Esophagus muscularis mucosa (tissue), 4 donors: ENCODE measurements around the gene KLHL26. TPM values are rescaled to one million over a fixed set of nuclear protein-coding genes. Genes with fewer than 3 reads are reported as not detected.
"Not testable (repeated sequence)": the region's sequence is repeated elsewhere in the genome, so short reads cannot be mapped to it uniquely, and the experiment has no call there.

ENCODE experiments used
- DNase-seq: peaks from one replicate; pipeline ENCODE4 v3.0.0-alpha.2; 2017; ENCODE audit errors: extremely low spot score
- H3K27ac ChIP-seq, 4 donors: fragments of 200-600 bp; sonication (generic); replicated peaks in 1 of 4; 1 replicate in 3 of 4; 2 replicates in 1 of 4; pipeline ENCODE4 v1.5.1; 2016 to 2019; ENCODE audit warnings: mild to moderate bottlenecking in 1 of 4
- H3K27me3 ChIP-seq, 4 donors: fragments of 200-600 bp; sonication (generic); one replicate each; pipeline versions ENCODE4 v1.5.1 to v1.6.0; 2016 to 2019
- H3K36me3 ChIP-seq, 4 donors: fragments of 200-600 bp; sonication (generic); one replicate each; pipeline ENCODE4 v1.5.1; 2016 to 2019
- H3K4me1 ChIP-seq, 4 donors: fragments of 200-600 bp; sonication (generic); one replicate each; pipeline ENCODE4 v1.5.1; 2016 to 2019
- H3K4me3 ChIP-seq, 4 donors: fragments of 200-600 bp; sonication (generic); 1 replicate in 2 of 4; 2 replicates in 2 of 4; pipeline ENCODE4 v1.5.1; 2016 to 2019; ENCODE audit warnings: mild to moderate bottlenecking in 4 of 4, moderate library complexity in 1 of 4
- H3K9me3 ChIP-seq, 4 donors: fragments of 200-600 bp; sonication (generic); 1 replicate in 3 of 4; 2 replicates in 1 of 4; pipeline ENCODE4 v1.5.1; 2016 to 2019
- CTCF ChIP-seq, 3 experiments: fragments of 200-600 bp in 2 of 3; fragments of 450-650 bp in 1 of 3; sonication (generic) in 2 of 3; IDR thresholded peaks; one replicate each; pipeline ENCODE4 v1.5.1; 2017 to 2019; ENCODE audit warnings: antibody characterized with exemption in 3 of 3, mild to moderate bottlenecking in 2 of 3, moderate library complexity in 1 of 3
- EP300 ChIP-seq: sonication (generic); formaldehyde crosslinking; IDR thresholded peaks from one replicate; pipeline ENCODE4 v1.6.1; 2017; ENCODE audit warnings: antibody characterized with exemption
- POLR2A ChIP-seq: fragments of 450-650 bp; IDR thresholded peaks from one replicate; pipeline ENCODE4 v1.6.1; 2017; ENCODE audit warnings: antibody characterized with exemption, moderate library complexity, mild to moderate bottlenecking, low read depth
- POLR2AphosphoS5 ChIP-seq, 2 donors: sonication (generic); formaldehyde crosslinking; IDR thresholded peaks; one replicate each; pipeline ENCODE4 v1.6.1; 2017; ENCODE audit warnings: antibody characterized with exemption in 2 of 2
- WGBS: methylation state at CpG from one replicate; pipeline ENCODE4 v1.1.5; 2018; 5-methylcytosine and 5-hydroxymethylcytosine counted together
- intact Hi-C: fragments of 100-400 bp; cut with DNase I; formaldehyde crosslinking; loops from one replicate; pipeline ENCODE4 v1.15.1; 2023
- total RNA-seq, 4 donors: library from RNA; depleted of rRNA; stranded (reverse); fragments of >200 nt; gene quantifications; one replicate each; pipeline versions ENCODE4 v1.1.0 to v1.2.1, GENCODE V29; 2016

Gene KLHL26
- total RNA-seq, 4 donors from 2014 or later, result 9.1 to 19.0 (median 13.5) TPM

GRCh38 chr19:18596752-18597157, 40.1 kb upstream of the KLHL26 start:
- peaks cover 0 to 42% (median 8%) of the 10 kb centered on the region in 4 donors for H3K27me3 ChIP-seq
- TF ChIP-seq CTCF (IDR thresholded peaks at IDR 0.05) (no peak), POLR2AphosphoS5 (IDR thresholded peaks at IDR 0.05) (no peak), EP300 (no peak), POLR2A (no peak)
- intact Hi-C loops, result no loop called here
- peaks cover 0 to 6% (median 0%) of the 10 kb centered on the region in 4 donors for H3K36me3 ChIP-seq
- no peak for DNase-seq
- no peaks in the 10 kb centered on the region for H3K9me3 ChIP-seq
- H3K4me1 ChIP-seq, result peaks cover 17 to 22% (median 20%) of the 10 kb centered on the region in 4 donors
- 25% methylated on average over 11 of the region's 21 CpGs for WGBS
- no peak overlapping the region for H3K27ac ChIP-seq
- no peak overlapping the region for H3K4me3 ChIP-seq

- intact Hi-C loops, result no loop called here
- no peak for TF ChIP-seq POLR2AphosphoS5 (IDR thresholded peaks at IDR 0.05)
- Histone ChIP-seq H3K4me1 (peaks cover 17 to 22% (median 20%) of the 10 kb centered on the region in 4 donors), H3K4me3 (no peak overlapping the region), H3K9me3 (no peaks in the 10 kb centered on the region), H3K27ac (no peak overlapping the region), H3K36me3 (no peaks in the 10 kb centered on the region), H3K27me3 (peaks cover 0 to 55% (median 8%) of the 10 kb centered on the region in 4 donors)
- 49% methylated on average over 9 of the region's 25 CpGs for WGBS
- no peak for DNase-seq
Observed at GRCh38 chr19:18597809-18598660, 38.8 kb upstream of the KLHL26 start.

- TF ChIP-seq CTCF (IDR thresholded peaks at IDR 0.05) (no peak), POLR2A (no peak), EP300 (no peak)
- Histone ChIP-seq H3K4me1 (peaks cover 17 to 23% (median 22%) of the 10 kb centered on the region in 4 donors), H3K27ac (no peak overlapping the region), H3K9me3 (no peaks in the 10 kb centered on the region), H3K4me3 (no peak overlapping the region), H3K27me3 (peaks cover 0 to 69% (median 18%) of the 10 kb centered on the region in 4 donors), H3K36me3 (no peaks in the 10 kb centered on the region)
- intact Hi-C loops, result no loop called here
- 86% methylated on average over 20 of the region's 20 CpGs for WGBS
- no peak for DNase-seq
Observed at GRCh38 chr19:18599485-18599884, 37.3 kb upstream of the KLHL26 start.

GRCh38 chr19:18600692-18601397, 36.0 kb upstream of the KLHL26 start:
- DNase-seq, intact Hi-C loops, H3K36me3 ChIP-seq, H3K4me3 ChIP-seq, H3K9me3 ChIP-seq, H3K27ac ChIP-seq: not testable (repeated sequence)
- Histone ChIP-seq H3K4me1 (peaks cover 7 to 26% (median 18%) of the 10 kb centered on the region in 4 donors), H3K27me3 (peaks cover 2 to 83% (median 30%) of the 10 kb centered on the region in 4 donors)
- whole genome bisulfite sequencing, result 94% methylated on average over 15 of the region's 15 CpGs

GRCh38 chr19:18601875-18602274, 35.0 kb upstream of the KLHL26 start:
- 95% methylated on average over 4 of the region's 4 CpGs for WGBS
- peaks cover 7 to 90% (median 36%) of the 10 kb centered on the region in 4 donors for H3K27me3 ChIP-seq

More at GRCh38 chr19:18601875-18602274, 35.0 kb upstream of the KLHL26 start:
- Histone ChIP-seq H3K4me3 (no peak overlapping the region), H3K9me3 (no peaks in the 10 kb centered on the region), H3K4me1 (peaks cover 7 to 33% (median 25%) of the 10 kb centered on the region in 4 donors), H3K27ac (no peak overlapping the region), H3K36me3 (no peaks in the 10 kb centered on the region)
- no peak for DNase-seq
- TF ChIP-seq POLR2AphosphoS5 (IDR thresholded peaks at IDR 0.05) (no peak), CTCF (IDR thresholded peaks at IDR 0.05) (no peak), POLR2A (no peak), EP300 (no peak)
- intact Hi-C loops, result no loop called here
